Fibroblast of skin of abdomen (primary cell): ENCODE results near the gene SPDEF. TPM values are rescaled to one million over a fixed set of nuclear protein-coding genes. Genes with fewer than 3 reads are reported as not detected.

ENCODE experiments used
- DNase-seq: peaks from one replicate; pipeline ENCODE4 v3.0.0-alpha.2; 2013
- polyA plus RNA-seq, 2 experiments: library from polyadenylated mRNA; unstranded; fragments of 120-200 nt; gene quantifications; one replicate each; pipeline ENCODE4 v1.2.1, GENCODE V29; 2013; ENCODE audit not compliant: insufficient read length in 2 of 2

The SPDEF gene
- polyA plus RNA-seq (2013, experiment 1 of 2; ENCODE audit: insufficient read length) = 0.12 TPM
- polyA plus RNA-seq (2013, experiment 2 of 2; ENCODE audit: insufficient read length) = not detected

DNA sequence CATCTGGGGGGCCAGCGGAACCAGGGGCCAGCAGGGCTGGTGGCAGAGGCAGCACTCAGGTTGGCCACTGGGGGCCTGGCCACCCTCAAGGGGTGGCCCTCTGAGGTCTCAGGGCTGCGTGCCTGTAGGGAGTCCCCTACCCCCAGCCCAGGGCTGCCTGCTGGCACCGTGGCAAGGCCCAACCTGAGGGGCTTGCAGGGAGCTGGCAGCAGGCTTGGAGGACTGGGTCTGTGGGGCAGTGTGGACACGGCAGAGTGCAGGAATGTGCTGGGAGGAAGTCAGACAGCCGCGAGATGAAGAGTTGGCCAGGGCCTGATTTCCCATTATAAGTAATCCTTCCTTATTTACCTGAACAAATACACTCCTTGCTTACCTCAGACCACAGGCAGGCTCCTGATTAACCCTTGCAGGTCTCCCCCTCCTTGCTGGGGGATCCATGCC, at the start of gene SPDEF:
SPDEF (minus strand) TSS at position 299 of the 441 bp plus-strand sequence. CDS start 11,874 bp downstream, outside the sequence.
- DNase-seq = no peak

DNA sequence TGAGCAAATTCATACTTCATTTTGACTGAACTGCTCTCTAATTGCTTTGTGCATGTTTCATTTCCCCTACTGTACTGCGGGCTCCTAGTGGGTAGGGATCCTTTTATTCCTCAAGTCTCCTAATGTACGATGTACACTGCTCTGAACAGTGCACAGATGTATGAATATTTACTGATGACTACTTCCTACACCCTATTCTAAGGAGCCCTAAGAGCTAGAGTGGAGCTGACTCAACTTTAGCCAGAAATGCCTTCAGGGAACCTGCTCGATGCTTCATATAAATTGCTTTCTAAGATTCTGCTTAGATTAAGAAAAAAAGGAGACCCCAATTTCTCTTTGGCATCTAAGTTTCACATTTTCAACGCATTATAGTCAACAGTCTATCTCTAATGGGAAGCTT, 47.6 kb upstream of the SPDEF start:
- DNase-seq = no peak

DNA sequence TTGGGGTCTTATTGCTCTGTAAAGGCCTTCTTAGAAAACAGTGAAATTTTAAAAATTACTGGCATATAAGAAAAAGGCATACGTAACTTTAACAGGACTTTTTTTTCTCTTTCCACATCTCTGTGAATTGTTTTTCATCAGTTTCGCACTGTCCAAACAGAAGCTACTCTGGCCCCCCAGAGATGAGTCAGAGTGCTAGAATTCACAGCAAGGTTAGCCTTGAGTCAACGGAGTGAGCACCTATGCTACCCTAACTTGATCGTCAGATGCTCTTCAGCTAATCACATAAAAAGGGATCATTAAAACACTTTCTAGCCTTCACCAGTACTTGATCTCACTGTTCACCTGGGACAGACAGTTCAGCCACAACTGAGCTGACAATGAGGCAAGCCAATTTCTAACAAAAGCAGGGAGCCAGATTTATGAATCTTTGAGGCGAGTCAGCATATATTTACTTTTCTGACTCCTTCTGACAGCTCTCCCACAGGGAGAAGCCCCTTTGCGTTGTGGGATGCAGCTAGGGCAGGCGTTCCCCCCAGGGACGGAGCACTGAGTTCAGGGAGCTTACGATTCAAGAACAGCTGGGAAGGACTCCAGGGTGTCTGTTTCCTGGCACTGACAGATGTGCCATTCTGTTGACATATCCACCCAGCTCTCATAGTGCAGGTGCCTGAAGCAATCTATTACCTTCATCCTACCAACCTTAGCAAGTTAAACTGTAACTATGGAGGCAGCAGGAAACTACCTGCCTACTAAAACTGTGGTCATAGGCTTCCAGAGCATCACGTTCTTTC, 46.4 kb upstream of the SPDEF start:
- no peak for DNase-seq

DNA sequence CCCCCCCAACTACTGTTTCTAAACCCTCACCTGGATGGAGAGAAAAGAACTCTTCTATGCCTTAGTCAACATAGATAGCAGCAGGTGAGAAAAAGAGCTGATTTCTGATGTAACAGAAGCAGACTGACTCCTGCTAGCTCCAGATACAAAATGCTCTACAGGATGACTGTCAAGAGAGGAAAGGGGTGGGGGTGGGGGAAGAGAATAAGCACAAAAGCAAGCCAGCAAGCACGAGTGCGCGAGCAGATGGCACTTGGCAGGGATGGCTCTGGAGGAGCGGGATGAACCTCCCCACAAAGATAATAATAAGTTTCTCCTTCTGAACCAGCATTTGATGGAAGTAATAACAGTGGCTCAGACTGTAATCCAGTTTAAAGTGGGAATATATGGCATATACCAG, 45.6 kb upstream of the SPDEF start:
- no peak for DNase-seq

DNA sequence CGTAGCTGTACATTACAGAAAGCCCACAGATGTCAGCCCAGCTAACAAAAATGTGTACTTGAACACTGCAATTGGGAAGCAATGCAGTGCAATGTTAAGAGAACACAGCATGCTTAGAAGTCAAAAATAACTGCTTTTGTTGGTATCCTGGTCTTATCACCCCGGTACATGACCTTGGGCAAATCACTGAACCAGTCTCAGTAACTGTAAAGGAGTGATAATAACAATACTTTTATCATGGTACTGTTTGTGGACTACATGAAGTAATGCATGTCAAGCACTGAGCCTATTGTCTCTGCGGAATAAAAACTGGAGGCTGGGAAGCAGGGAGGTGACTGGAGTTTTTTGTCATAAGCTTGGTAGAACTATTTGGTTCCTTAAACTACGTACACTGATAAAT, 44.7 kb upstream of the SPDEF start:
- no peak for DNase-seq

DNA sequence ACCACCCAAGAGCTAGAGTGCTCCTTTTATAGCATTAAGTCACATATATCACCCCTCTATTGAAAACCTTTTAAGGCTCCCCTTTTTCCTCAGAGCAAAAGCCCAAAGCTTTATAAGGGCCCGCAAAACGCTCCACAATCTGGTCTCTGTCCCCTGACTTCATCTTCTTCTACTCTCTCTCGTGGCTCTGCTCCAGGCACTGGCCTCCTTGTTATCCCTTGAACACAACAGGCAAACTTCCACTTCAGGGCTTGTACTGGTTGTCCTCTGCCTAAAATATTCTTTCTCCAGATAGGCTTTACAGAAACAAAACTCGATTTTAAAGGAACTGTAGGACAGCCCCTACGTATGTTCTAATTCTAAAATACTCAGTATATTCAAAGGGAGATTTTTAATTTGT, 44.0 kb upstream of the SPDEF start:
- DNase-seq = no peak

DNA sequence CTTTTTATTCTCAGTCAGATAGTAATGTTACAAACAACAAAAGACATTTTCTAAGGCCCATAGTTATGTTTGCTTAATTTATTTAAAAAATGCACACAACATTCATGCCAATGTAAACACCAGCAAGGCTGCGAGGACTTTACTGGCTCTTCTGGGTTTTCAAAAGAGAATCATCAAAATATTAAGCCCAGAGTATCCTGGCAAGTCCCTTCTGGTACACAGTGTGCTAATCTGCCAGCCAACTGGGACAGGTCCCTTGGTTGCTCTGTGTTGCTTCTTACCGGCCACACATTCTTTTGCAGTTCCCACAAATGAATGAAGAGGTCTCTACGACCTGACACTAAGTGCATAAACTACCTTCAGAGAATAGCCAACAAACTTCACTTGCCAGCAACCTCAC, 42.6 kb upstream of the SPDEF start:
- DNase-seq = no peak

DNA sequence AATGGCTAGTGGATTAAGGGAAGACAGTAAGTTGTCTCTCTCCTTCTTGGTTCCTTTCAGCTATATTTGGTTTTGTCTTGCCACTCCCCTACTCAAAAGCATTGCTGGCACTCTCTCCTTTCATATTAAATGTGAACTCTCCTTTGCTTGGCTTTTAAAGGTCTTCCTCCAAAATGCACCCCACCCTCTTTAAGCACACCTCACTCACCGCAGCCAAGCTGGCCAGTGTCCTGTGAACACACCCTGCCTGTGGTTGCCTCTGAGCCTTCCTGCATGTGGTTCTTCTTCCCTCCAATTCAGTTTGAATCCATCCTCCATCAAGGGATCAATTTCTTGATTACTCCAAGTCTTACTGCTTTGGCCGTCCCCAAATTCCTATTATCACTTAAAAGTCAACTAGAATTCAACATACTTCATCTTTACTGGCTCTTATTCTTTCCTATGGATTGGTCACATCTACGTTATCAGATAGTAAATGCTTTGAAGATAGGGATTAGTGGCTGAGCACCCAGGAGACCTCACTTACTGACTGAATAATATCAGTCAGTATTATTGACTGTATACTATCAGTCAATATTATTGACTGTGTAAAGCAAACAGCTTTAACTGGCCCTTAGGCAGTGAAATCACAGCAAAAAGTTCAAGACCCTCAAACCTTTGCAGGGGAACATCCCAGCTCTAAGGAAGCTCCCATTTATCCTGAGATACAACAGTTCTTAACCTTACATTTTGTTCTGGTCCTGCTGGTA, 41.6 kb upstream of the SPDEF start:
- no peak for DNase-seq

DNA sequence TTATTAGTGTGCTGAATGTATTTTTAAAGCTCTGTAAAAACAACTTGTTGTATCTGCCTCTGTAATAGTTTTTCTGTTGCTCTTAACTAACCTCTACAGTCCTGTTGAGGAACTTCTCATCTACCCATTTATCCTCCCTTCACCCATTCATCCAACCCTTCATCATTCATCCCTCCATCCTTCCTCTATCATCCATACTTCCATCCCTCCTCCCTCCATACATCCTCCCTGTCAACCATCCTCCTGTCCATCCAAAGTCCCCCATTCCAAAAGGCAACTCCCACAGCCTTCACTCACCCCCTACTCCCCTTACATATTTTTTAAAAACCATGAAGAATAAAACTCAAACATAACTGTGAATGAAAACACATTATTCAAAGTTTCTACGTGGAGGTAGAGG, 40.7 kb upstream of the SPDEF start:
- DNase-seq = no peak

DNA sequence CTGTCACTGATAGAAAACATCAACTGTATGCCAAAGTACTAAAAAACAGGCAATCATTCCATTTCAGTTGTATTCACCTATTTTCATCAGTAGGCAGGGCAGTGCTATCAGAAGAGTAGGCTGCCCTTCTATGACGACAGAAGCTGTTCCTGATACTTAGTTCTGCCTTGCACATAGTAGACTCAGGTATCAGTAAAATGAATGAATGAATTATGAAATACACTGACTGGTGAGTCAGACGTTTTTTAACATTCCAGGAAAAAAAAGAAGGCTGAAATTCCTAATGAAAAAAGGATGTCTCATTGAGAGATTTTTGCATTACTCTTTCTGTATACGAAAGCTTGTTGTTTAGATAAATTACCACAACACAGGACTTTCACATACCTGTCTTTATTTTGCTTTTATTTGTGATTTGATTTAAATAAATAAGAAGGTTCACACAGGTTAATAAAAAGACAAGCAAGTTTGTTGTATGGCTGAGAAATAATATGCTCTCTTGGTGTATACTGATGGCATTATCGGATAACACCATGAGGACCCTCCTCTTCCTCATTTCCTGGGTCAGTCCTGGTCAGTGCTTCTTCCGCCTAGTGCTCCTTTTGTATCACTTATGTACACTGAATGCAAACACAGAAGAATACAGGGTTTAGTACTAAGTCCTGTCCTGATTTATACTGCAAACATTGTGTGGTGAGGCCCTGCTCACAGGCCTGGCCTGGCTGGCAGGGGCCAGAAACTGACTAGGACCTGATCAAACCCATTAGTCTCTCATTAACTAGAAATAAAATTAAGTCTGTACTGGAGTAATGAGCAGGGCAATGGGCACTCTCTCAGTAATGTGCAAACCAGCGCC, 39.4 kb upstream of the SPDEF start:
- peak; percentile 31 for DNase-seq

DNA sequence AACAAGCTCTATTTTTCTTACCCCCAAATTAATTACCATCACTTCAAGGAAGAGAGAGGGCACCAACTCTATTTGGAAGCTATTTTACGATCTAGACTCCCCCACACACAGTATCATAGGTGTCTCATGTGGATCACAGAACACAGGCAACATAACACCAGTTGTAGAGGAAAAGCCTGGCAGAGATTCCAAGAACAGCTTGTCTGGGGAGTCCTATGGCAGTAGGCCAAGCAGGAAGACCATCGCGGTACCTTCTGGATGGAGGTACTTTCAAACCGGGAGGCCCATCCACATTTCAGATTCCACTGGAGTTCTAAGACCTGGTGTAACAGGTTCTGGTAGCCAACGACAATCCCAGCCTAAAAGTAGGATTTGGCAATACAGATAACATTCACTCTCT, 37.6 kb upstream of the SPDEF start:
- no peak for DNase-seq

DNA sequence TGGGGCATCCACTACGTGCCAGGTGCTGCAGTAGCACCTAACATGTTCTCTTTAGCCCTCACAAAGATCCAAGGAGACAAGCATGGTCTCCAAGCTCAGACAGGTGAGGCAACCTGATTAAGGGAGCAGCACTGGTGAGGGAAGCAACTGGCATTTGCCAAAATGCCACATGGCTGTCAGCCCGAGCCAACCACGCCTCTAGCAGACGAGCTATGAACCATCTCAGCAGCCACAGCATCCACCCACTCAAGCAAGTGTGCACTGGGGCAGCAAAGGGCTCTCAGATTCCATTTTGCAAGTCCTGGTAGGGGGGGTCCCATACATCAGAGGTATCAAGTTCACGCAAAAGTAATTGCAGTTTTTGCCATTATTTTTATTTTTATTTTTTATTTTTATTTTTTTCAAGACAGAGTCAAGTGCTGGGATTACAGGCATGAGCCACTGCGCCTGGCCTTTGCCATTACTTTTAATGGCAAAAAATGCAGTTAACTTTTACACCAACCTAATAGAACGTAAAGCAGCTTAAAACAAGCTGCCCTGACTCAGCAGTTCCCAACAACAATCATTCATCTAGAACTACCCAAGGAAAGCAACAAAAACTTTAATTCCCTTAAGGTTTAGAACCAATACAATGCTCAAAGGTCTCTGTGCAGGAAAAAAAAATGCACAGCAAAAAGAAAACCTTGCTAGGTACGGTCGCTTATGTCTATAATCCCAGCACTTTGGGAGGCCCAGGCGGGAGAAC, 36.3 kb upstream of the SPDEF start:
- no peak for DNase-seq

DNA sequence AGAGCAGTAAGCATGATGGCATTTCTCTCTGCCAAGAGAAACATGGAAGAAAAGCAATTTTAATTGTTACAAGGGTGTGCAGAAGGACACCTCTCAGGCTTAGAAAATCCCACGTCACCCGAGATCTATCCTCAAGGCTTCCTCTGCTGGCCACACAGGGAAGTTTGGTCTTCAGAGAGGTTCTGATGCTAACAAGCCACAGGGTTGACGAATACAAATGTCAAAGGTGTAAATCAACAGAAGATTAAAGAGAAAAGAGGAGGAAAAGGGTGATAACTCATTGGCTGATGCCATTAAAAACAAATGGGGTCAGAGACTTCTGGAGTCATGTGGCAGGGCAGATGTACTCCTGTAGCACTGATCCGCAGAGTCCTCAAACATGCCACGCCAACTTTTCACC, 33.6 kb upstream of the SPDEF start:
- DNase-seq = no peak

DNA sequence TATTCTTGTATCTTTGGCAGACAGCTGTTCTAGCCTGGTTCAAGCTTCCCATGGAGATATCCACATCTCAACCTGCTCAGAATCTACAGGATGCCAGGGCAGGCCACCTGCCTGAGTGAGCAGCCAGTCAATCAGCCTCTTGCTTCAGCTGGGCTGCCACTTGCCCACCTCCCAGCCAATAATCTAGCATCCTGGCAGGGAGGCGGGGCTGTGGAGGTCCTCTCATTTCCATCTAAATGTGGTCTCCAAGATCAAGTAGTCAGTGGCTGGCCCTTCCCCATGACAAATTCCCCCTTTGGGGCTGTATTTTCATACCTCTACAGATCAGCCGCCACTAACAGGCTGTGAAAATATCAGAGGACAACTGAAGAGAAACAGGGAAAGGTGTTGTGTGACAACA, 33.0 kb upstream of the SPDEF start:
- DNase-seq = no peak

DNA sequence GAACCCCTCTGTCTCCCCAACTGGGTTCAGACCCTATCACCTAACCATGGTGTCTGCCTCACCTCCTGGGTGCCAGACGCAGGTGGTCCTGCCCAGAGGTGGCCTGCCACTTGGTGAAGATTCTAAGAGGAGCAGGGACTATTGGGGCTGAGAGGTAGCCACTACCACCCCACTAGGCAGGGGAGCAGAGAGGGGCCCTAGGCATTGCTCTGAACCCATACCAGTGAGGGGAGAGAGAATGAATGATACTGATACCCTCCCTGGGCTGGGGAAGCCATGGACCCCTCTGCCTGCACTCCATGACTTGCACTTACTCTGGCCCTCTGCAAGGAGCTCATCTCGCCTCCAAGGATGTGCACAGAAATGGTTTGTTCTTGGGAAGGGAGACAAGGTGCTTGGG, 31.7 kb upstream of the SPDEF start:
- no peak for DNase-seq

DNA sequence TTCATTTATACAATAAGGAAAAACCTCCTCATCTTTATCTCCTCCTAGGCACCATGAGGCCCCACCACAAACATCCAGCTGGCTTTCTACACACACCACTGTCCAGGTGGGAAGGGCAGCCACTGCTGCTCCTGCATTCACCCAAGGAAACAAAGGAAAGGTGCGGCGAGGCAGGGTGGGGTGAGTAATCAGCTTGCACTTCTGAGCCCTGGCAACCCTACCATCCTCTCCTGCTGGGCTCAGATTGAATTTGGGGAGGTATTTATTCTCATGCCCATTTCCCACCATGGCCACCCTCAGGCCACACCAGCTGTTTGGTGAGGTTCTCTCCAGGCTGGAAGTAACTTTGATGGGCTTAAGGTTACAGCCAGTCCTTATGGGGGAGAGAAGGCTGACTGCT, 31.2 kb upstream of the SPDEF start:
- no peak for DNase-seq

DNA sequence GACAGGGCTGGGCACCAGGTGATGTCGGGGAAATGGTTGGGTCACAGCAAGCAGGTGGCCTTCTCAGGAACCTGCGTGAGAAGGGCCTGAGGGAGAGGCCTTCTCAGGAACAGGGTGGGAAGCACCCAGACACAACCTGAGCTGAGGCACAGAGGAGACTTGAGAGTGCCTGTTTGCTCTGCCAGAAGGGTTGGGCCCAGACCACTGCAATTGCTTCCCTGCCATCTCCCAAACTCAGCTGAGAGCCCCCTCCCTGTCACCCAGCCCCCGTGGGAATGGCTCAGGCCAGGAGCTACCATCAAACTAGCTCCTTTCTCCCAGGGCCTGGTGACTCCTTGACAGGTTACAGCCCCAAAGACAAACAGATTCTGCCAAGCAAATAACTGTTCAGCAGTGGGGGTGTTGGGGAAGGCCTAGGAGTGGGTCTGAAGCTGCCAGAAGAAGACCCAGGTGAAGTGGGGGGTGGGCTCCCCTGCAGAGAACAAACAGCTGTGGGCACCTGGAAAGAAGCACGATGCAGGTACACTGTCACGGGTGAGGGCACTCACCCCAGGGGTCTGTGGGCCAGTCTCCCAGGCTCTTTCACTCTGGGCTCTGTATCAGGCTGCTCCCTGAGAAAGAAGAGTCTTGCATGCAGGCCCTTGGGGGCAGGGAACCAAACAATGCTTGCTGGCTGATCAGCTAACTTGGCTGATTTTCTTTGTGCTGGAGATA, 30.4 kb upstream of the SPDEF start:
- no peak for DNase-seq

DNA sequence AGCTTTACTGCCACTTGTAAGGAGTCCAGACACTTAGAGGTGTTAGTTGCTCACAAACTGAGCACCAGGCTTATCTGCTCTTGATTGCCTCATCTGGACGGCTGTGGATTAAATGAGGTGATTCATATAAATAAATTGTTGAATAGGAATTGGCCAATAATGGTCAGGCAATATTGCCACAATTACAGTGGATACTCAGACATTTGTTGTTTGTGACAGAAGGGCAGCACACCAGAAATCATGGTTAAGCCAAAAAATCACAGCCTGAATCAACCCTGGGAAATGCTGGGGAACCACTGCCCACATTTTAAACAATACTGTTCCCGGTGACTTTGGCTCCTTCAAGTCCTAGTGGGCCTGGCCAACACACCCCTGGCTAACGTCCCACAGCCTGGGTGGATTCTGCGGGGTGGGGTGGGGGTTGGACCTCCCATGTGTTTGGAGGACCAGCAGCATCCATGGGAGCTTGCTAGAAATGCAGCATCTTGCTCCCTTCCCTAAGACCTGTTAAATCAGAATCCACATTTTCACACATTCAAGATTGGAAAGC, 29.5 kb upstream of the SPDEF start:
- peak; percentile 33 for DNase-seq

DNA sequence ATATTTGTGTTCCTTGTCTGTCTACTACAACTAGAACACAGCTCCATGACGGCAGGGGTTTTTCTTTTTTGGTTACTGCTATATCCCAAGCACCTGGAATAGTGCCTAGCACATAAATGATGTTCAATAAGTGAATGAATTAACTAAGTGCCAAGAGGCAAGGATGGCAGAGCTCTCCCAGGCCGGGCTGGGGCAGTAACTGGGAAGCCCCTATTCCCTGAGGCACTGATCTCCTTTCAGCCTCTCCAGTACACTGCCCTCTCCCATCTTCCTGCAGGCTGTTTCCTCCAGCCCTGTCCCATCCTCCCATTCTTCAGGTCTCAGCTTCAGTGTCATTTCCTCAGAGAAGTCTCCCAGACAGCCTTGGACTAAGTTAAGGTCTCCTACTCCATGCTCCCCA, 29.0 kb upstream of the SPDEF start:
- no peak for DNase-seq

DNA sequence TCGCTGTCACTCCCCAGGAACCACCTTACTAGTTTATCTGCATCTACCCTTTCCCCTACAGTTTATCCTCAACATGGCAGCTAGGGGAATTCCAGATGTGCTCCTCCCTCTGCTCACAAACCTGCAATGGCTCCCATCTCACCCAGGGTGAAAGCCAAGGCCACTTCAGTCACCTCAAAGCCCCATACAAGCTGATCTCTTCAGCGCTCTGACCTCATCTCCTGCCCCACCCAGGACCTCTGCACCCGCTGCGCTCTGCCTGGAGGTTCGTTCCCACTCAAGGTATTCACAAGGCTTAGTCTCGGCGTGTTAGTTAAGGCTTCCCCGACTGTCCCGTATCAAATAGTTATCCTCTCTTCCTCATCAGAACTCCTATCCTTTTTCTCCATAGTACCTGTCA, 28.6 kb upstream of the SPDEF start:
- no peak for DNase-seq
